Embryonic facial prominence (tissue), 1 donor: Measurements from ENCODE around the gene CHIC2.
"Not testable (repeated sequence)": the region's sequence is repeated elsewhere in the genome, so short reads cannot be mapped to it uniquely, and the experiment has no call there.

Experiments
- DNase-seq: peaks from one replicate; pipeline ENCODE4 v3.0.0-alpha.2; 2016; ENCODE audit errors: extremely low spot score

CHIC2 gene

DNA sequence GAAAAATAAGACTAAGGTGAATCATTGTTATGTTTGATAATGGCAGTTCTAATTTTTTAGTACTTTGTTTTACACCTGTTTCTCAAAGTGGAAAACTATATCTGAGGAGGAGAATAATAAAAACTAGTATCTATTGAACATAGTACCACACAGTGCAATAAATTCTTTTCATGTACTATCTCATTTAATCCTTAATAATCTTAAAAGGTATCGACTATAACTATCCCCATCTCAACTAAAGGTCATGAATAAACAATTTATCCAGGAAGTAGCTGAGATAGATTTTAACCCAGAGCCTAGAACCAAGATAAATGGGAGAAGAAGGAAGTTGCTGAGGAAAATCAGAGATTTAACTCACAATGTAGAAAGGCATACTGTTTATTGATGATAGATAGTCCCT lies 2.5 kb downstream of the CHIC2 start:
- no peak for DNase-seq

DNA sequence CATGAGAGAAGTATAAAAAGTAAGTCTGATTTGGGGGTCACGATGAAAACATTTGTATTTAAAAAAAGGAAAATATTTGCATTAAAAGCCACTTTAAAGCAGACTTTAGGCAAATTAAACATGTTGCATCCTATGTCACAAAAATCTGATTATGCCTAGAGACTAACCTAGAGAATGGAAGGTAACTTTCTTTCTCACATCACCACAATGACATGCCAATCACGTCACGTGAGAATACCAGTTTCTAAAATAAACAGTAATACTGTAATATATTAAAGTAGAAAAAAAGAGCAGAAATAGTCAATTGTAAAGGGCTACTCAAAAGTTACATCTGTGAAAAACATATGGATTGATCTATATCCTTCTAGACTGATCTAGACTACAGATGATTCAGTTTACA lies 3.3 kb downstream of the CHIC2 start:
- no peak for DNase-seq

- no peak for DNase-seq
Measured at GRCh38 chr4:54060116-54060515, 4.3 kb downstream of the CHIC2 start.

GRCh38 chr4:54058171-54058570 lies 6.2 kb downstream of the CHIC2 start:
- DNase-seq = no peak

DNA sequence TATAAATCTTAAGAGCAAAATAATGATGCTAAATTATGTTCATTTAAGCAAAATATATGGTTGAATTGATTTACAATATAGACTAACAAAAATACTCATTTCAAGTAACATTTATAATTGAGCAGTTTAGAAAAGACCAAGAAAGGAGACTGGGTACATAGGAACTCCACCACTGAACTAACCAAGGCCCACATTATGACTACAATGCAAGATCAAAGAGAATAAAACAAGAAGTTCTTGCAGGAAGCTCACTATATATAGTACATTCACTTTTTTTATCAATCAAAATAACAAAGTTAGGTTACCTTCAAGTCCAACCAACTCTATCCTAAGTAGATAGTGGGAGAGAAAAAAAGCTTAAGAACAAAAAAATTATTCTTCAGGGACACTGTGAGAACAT lies 8.0 kb downstream of the CHIC2 start:
- DNase-seq = no peak

DNA sequence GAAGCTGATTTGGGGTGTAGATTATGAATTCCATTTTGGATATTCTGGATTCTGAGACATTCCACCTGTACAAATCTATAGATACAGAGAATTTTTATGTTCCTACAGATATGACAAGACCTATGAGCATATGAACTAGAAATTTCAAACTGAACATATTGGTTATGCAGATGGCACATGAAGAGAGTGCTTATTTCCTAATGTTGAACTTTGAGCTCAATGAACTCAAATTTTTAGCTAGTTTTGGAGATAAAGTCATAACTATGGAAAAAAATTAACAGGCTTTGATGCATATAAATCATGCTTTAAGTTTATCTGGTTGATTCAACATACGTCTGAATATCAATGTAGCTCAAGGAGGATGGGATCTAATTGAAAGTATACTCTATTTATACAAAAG lies 8.9 kb downstream of the CHIC2 start:
- no peak for DNase-seq

DNA sequence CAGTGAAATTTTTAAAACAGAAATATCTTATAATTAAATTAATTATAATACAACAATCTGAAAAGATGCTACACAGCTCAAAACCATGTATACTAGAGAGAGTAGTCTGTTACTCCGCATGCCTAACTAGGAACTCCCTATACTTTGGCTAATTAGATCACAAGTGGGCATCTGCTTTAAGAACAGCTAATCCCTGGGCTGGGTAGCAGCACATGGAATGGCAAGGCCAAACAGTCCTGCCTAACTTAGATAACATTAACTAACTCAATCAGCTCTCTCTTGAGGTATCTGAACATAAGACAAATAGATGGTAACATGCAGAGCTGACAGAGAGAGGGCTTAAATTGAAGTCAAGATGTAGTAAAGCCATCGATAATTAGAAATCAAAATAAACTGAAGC lies 9.9 kb downstream of the CHIC2 start:
- no peak for DNase-seq

DNA sequence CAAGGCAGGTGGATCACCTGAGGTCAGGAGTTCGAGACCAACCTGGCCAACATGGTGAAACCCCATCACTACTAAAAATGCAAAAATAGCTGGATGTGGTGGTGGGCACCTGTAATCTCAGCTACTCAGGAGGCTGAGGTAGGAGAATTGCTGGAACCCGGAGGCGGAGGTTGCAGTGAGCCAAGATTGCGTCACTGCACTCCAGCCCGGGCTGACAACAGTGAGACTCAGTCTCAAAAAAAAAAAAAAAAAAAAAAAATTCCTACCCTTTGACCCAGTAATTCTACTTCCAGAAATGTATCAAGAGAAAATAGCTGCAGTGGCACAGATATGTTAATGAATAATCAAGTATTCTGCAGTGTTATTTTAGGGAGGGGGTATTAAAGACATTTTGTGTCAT lies 11.1 kb downstream of the CHIC2 start:
- not testable (repeated sequence) for DNase-seq

GRCh38 chr4:54050214-54050904 lies 14.0 kb downstream of the CHIC2 start:
- DNase-seq = no peak

DNA sequence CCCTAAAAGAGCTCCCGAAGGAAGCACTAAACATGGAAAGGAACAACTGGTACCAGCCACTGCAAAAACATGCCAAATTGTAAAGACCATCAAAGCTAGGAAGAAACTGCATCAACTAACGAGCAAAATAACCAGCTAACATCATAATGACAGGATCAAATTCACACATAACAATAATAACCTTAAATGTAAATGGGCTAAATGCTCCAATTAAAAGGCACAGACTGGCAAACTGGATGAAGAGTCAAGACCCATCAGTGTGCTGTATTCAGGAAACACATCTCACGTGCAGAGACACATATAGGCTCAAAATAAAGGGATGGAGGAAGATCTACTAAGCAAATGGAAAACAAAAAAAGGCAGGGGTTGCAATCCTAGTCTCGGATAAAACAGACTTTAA lies 20.8 kb downstream of the CHIC2 start:
- DNase-seq = not testable (repeated sequence)

- DNase-seq = no peak
Measured at GRCh38 chr4:54041933-54042332, 22.5 kb downstream of the CHIC2 start.

- DNase-seq = no peak
Measured at GRCh38 chr4:54041100-54041499, 23.3 kb downstream of the CHIC2 start.

GRCh38 chr4:54038056-54038455 lies 26.3 kb downstream of the CHIC2 start:
- DNase-seq = no peak

DNA sequence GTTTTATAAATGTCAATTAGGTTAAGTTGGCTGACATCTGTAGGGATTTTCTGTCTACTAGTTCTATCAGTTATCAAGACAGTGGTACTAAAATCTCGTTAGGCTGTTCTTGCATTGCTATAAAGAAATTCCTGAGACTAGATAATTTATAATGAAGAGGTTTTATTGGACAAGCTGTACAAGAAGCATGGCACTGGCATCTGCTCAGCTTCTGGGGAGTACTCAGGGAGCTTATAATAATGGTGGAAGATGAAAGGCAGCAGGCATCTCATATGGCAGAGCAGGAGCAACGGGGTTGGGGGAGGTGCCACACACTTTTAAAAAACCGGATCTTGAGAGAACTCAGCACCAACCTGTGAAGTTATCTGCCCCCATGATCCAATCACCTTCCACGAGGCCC lies 28.2 kb downstream of the CHIC2 start:
- DNase-seq = no peak

GRCh38 chr4:54032558-54033135 lies 31.8 kb downstream of the CHIC2 start:
- DNase-seq = no peak

DNA sequence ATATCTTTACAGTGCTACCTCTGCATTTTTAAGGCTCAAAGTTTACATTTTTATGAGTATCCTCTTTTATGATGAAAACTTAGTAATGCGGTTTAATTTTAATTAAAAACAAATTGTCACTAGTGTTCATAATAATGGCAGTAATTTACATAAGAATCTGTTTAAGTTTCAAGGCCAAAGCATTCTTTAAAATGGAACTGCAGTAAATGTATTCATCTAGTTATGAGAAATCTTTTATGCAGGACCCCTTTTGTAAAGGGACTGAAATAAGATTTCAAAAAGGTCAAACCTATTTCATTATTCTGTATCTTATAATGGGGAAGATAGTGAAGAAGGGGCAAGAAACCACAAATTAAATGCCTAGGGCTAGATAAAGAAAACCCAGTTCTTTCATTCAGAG lies 37.1 kb downstream of the CHIC2 start:
- no peak for DNase-seq

DNA sequence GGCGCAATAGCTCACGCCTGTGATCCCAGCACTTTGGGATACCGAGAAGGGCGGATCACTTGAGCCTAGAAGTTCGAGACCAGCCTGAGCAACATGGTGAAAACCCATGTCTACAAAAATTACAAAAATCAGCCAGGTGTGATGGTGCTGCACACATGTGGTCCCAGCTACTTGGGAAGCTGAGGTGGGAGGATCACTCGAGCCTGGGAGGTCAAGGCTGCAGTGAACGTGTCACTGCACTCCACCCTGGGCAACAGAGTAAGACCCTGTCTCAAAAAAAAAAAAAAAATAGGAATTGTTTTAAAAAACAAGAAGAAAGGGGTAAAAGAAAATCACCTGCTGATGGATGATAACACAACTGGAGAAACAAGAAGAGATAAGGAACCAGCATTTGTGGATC lies 38.8 kb downstream of the CHIC2 start:
- DNase-seq = no peak

GRCh38 chr4:54023019-54023418 lies 41.4 kb downstream of the CHIC2 start:
- not testable (repeated sequence) for DNase-seq

GRCh38 chr4:54017974-54018373 lies 46.4 kb downstream of the CHIC2 start:
- DNase-seq = no peak

GRCh38 chr4:54017308-54017707 lies 47.1 kb downstream of the CHIC2 start:
- DNase-seq = no peak

GRCh38 chr4:54016504-54016903 lies 47.9 kb downstream of the CHIC2 start:
- DNase-seq = no peak

DNA sequence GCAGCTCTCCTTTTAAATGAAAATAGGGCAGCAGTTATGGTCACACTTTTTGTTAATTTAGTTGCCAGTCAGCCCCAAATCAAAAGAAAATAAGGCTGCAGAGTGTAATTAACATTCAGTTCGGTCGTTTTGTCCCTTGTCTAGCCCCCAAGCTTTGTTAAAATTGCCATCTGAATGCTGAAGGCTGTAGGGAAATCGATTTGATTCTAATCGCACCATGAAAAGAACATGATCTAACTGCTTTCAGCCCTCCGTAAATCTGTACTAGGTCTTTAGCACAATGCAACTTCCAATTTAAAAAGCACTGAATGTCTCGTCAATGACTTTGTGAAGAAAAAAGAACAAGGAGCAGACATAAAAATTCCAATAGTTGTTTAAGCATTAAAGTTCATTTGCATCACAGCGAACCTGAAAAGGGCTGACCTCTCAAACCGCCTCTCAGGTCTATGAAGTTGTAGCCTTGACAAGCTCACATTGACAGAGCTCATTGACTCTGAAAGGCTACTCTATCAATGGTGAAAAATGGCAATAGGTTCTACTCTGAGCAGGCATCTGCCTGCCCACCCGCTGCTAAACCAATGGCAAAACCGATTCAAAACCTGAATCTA lies 48.9 kb downstream of the CHIC2 start:
- DNase-seq = no peak

- DNase-seq = no peak
Measured at GRCh38 chr4:54014666-54015160, 49.7 kb downstream of the CHIC2 start.
